ENCODE measurements around the gene RDH13.

RDH13 gene

GRCh38 chr19:55076321-55076720 is 13.4 kb upstream of the RDH13 start:
- H3K79me2 ChIP-seq (ENCODE audit: control insufficient read depth, low read length) = no peaks in the 10 kb centered on the region
- H3K4me3 ChIP-seq (ENCODE audit: low read length) = no peak overlapping the region
- H3K27ac ChIP-seq (ENCODE audit: low read depth, low read length) = no peak overlapping the region
- H3K9me2 ChIP-seq (replicated peaks; ENCODE audit: control insufficient read depth, low read length) = no peaks in the 10 kb centered on the region
- 0 out of 2 replicates have a peak, but pooled peaks cover 3% of the 10 kb centered on the region for H4K20me1 ChIP-seq (ENCODE audit: control insufficient read depth, insufficient read depth, low read depth, low read length)
- TF ChIP-seq EZH2phosphoT487 (IDR thresholded peaks at IDR 0.05; ENCODE audit: borderline replicate concordance, low read length) (no peak), CTCF (IDR thresholded peaks at IDR 0.05; ENCODE audit: low read depth, low read length, poor library complexity, severe bottlenecking) (no peak)
- no peak overlapping the region for H3K4me2 ChIP-seq (ENCODE audit: low read length)
- peaks cover 10% of the 10 kb centered on the region for H3K4me1 ChIP-seq (ENCODE audit: control insufficient read depth, low read length)
- no peaks in the 10 kb centered on the region for H3K9me3 ChIP-seq (ENCODE audit: control insufficient read depth, insufficient read depth, low read length)
- no peaks in the 10 kb centered on the region for H3K36me3 ChIP-seq (ENCODE audit: control insufficient read depth, low read length)
- H3F3A ChIP-seq (ENCODE audit: control insufficient read depth, insufficient read depth) = no peaks in the 10 kb centered on the region
- peaks cover 9% of the 10 kb centered on the region for H3K27me3 ChIP-seq (ENCODE audit: control insufficient read depth, low read length)

DNA sequence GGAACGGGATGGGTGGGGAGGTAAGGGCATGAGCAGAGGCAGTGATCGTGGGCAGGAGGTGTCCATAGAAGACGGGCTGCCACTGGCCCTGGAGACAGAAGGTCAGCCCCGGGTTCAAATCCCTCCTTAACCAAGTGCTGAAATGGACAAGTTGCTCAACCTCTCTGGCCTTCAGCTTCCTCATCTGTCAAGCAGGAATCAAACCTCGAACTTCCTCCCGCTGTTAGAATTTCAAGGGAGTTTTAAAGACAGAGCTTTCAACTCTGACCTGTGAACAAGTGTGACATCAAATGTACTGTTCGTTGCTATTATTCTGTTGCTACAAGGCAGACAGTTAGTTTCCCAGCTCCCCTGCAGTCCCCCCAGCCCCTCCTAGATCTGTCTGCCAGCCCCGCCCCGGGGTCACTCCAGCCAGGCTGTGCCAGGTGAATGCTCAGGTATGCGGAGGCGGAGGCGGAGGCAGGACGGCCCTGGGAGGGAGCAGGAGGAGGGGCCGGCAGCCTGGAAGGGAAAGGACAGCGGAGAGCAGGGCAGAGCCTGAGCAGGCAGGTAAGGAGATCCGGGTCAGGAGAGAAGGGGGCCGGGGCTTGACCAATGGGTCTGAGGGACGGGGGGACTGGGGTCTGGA is 12.5 kb upstream of the RDH13 start, which contains the start of gene EPS8L1:
Gene EPS8L1, plus strand, starts transcription at position 499 of the 628 bp plus-strand sequence. CDS start 576 bp downstream, outside the sequence.
- no peaks in the 10 kb centered on the region for H3K9me3 ChIP-seq (ENCODE audit: control insufficient read depth, insufficient read depth, low read length)
- no peak within 1 kb of the TSS for H3K27ac ChIP-seq (ENCODE audit: low read depth, low read length)
- peaks cover 14% of the 10 kb centered on the region for H3K27me3 ChIP-seq (ENCODE audit: control insufficient read depth, low read length)

DNA sequence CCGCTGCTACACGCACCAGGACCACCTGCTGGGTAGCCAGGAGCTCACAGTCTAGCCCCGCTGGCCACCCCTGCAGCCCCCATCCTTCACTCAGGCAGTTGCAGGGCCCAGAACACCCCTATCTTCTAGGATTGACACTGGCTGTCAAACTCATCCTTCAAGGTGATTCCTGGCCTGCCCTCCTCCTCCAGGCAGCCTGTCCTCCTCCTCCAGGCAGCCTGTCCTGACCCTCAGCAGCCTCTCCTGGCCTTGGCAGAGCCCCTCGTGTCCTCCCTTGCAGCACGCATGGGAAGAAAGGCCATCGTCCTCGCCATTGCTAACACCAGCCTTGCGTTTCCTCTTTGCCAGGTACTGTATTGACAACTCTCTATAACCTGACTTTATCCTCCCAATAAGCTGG is 9.0 kb upstream of the RDH13 start:
- H3K36me3 ChIP-seq (ENCODE audit: control insufficient read depth, low read length) = no peaks in the 10 kb centered on the region
- H3K4me3 ChIP-seq (ENCODE audit: low read length) = no peak overlapping the region
- H3K27ac ChIP-seq (ENCODE audit: low read depth, low read length) = no peak overlapping the region
- no peaks in the 10 kb centered on the region for H3F3A ChIP-seq (ENCODE audit: control insufficient read depth, insufficient read depth)
- H3K9me3 ChIP-seq (ENCODE audit: control insufficient read depth, insufficient read depth, low read length) = no peaks in the 10 kb centered on the region
- H3K27me3 ChIP-seq (ENCODE audit: control insufficient read depth, low read length) = peaks cover 30% of the 10 kb centered on the region
- no peak overlapping the region for H3K4me2 ChIP-seq (ENCODE audit: low read length)
- 0 out of 2 replicates have a peak, but pooled peaks cover 2% of the 10 kb centered on the region for H4K20me1 ChIP-seq (ENCODE audit: control insufficient read depth, insufficient read depth, low read depth, low read length)
- H3K9me2 ChIP-seq (replicated peaks; ENCODE audit: control insufficient read depth, low read length) = no peaks in the 10 kb centered on the region
- H3K79me2 ChIP-seq (ENCODE audit: control insufficient read depth, low read length) = no peaks in the 10 kb centered on the region
- H3K4me1 ChIP-seq (ENCODE audit: control insufficient read depth, low read length) = peaks cover 8% of the 10 kb centered on the region
- TF ChIP-seq EZH2phosphoT487 (IDR thresholded peaks at IDR 0.05; ENCODE audit: borderline replicate concordance, low read length) (no peak), CTCF (IDR thresholded peaks at IDR 0.05; ENCODE audit: low read depth, low read length, poor library complexity, severe bottlenecking) (no peak)

More for the DNA sequence above, 12.5 kb upstream of the RDH13 start, which contains the start of gene EPS8L1:
- no peak within 1 kb of the TSS for H3K4me2 ChIP-seq (ENCODE audit: low read length)
- H4K20me1 ChIP-seq (ENCODE audit: control insufficient read depth, insufficient read depth, low read depth, low read length) = 0 out of 2 replicates have a peak, but pooled peaks cover 3% of the 10 kb centered on the region
- H3K9me2 ChIP-seq (replicated peaks; ENCODE audit: control insufficient read depth, low read length) = no peaks in the 10 kb centered on the region
- H3K4me3 ChIP-seq (ENCODE audit: low read length) = no peak within 1 kb of the TSS
- H3K79me2 ChIP-seq (ENCODE audit: control insufficient read depth, low read length) = no peaks in the 10 kb centered on the region
- TF ChIP-seq CTCF (IDR thresholded peaks at IDR 0.05; ENCODE audit: low read depth, low read length, poor library complexity, severe bottlenecking) = no peak
- peaks cover 3% of the 10 kb centered on the region for H3K4me1 ChIP-seq (ENCODE audit: control insufficient read depth, low read length)
- H3K36me3 ChIP-seq (ENCODE audit: control insufficient read depth, low read length) = no peaks in the 10 kb centered on the region
- H3F3A ChIP-seq (ENCODE audit: control insufficient read depth, insufficient read depth) = no peaks in the 10 kb centered on the region
